ENCODE results near the gene LSP1.
"Not testable (repeated sequence)": the region's sequence is repeated elsewhere in the genome, so short reads cannot be mapped to it uniquely, and the experiment has no call there.

LSP1 gene

GRCh38 chr11:1866226-1866625 lies 13.3 kb downstream of the LSP1 start:
- no peak for DNase-seq

DNA sequence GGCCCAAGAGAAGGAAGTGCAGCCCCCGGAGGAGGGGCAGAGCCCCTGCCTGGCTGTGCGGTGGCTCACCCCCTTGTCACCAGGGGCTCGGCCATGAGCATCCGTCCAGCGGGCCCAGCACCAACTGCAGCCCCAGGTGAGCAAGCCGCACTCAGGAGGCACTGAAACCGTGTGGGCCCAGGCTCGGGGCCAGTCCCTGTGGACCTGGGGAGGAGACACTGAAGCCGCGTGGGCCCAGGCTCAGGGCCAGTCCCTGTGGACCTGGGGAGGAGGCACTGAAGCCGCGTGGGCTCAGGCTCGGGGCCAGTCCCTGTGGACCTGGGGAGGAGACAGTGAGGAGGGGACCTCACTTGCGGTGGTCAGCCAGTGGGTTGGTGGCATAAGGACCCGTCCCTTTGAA lies 13.9 kb downstream of the LSP1 start:
- DNase-seq = no peak

DNA sequence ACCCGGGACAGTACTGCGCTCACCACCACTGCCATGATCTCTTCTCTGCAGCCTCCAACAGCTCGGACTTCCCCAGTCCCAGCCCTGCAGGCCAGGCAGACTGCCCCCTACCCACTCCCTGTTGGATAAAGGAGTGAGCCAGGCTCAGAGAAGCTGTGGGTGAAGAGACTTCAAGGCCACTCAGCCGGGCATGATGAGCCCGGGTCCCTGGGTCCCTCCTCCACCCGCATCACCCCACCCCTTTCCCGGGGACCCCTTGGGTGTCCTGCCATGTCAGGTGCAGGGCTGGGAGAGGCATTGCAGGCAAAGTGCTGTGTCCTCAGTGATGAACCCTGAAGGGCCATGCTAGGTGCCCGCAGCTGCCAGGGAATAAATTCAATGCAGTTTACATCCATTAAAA lies 14.5 kb downstream of the LSP1 start:
- DNase-seq = no peak

DNA sequence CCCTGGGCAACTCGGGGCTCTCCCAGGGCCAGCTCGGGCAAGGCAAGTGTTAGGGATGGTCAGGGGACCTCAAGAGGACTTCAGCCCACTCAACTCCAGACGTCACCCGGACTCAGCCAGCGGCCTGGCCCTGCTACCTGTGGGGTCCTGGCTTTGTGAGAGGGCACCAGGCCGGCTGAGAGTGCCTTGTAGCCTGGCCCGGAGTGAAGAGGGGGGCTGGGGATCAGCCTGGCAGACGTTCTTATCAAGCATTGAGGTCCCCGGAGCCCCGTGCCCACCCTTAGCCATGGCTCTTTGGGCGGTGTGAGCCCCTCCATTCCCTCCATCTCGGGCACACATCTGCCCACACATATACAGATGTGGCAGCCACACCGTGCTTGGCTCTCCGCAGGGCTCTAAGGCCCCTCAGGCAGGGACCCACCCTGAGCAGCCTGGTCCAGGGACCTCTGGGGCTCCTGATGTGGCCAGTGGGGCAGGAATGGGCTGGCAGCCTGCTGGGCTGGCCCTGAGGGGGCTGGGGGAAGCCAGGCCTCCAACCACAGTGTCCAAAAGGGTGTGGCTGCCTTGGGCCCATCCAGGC lies 15.3 kb downstream of the LSP1 start:
- DNase-seq = no peak

DNA sequence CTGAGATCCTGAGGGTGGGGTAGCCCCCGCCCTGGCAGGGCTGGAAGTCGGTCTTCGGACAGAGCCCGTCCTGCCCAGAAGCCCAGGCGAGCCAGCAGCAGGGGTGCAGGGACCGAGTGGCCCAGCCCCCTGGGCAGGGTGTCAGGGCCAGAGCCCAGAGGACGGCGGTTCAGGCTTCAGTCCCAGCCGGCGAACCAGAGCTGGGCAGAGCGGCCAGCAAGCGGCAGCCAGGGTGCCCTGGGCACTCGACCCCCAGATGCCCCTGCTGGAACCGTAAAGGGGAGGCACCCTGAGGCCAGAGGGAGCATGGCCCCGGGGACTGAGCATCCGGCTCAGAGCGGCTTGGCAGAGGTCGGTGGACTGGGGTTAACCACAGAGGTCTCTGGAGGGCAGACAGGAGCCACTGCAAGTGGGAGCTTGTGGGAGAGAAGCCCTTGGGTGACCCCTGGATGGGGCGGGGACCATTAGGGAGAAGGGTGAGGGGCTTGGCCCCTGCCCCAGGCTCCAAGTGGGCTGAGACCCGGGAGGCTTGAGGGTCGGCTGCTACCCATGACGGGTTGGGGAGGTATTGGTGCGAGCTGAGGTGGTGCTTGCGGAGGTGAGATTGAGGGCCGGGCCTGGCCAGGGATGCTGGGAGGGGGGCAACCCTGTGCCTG lies 15.9 kb downstream of the LSP1 start:
- DNase-seq = no peak

- DNase-seq = no peak
These were observed 16.8 kb downstream of the LSP1 start for GRCh38 chr11:1869427-1870325.

DNA sequence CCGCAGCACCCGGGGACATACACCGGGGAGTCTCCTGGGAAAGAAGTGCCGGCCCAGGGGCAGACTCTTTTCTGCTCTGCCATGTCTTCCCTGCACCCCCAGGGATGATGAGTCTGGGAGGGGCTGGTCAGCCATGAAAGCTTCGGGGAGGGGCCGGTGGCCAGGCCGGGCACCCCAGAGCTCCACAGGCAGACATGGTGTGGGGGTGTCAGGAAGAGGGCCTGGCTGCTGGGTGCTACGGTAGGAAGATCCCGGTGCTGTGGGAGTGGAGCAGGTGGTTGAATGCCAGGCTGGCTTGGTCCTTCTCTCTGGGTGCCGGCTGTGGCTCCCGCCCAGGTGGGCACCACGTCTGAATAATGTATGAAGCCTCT lies 17.4 kb downstream of the LSP1 start:
- DNase-seq = no peak

DNA sequence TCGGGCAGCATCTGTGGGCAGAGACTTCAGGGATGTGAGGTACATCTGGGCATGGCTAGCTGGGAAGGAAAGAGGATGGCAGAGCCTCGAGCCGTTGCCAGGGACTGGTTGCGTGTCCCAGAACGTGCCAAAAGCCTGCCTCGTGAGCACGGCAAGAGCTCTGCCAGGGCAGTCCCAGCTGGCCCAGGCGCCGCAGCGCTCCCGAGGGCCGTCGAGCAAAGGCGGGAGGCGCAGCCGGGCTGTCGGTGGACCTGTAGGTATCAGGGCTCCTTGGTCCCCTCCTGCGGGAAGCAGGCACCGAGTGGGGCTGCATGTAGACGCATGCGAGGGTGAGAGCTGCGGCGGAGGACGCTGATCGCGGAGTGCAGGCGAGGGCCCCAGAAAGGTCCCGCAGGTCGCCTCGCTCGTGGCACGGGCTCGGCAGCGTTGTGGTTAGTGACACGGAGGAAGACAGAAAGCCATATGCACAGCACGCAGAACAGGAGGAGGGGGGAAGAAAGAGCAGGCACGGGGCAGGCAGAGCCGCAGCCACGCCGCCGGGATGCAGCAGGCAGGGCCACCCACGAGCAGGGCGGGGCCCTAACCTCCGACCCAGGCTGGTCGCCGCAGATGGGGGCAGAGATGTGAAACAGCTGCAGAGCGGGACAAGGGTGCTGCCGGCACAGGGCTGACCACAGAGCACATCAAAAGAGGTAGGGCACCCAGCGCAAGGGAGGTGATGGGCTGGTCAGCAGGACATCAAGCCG lies 18.0 kb downstream of the LSP1 start:
- DNase-seq = peak; percentile 18

DNA sequence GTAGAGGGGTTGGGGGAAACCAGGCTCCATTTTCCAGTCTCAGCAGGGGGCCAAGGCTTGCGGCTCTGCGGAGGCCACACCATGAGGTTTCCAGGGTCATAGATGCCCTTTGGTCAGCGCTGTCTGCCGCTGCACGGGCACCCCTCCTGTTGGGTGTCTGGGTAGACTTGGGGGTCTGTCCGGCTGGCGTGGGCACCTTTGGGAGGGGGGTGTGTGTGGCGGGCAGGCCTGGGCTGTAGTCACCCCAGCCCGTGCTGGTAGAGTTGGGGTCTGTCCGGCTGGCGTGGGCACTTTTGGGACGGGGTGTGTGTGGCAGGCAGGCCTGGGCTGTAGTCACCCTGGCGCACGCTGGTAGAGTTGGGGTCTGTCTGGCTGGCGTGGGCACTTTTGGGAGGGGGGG lies 18.6 kb downstream of the LSP1 start:
- no peak for DNase-seq

GRCh38 chr11:1872267-1872985 lies 19.5 kb downstream of the LSP1 start:
- DNase-seq = no peak

GRCh38 chr11:1873048-1873812 lies 20.3 kb downstream of the LSP1 start:
- DNase-seq = no peak

- not testable (repeated sequence) for DNase-seq
These were observed 20.9 kb downstream of the LSP1 start for GRCh38 chr11:1873813-1874150.

GRCh38 chr11:1874441-1875092 lies 21.7 kb downstream of the LSP1 start:
- not testable (repeated sequence) for DNase-seq

DNA sequence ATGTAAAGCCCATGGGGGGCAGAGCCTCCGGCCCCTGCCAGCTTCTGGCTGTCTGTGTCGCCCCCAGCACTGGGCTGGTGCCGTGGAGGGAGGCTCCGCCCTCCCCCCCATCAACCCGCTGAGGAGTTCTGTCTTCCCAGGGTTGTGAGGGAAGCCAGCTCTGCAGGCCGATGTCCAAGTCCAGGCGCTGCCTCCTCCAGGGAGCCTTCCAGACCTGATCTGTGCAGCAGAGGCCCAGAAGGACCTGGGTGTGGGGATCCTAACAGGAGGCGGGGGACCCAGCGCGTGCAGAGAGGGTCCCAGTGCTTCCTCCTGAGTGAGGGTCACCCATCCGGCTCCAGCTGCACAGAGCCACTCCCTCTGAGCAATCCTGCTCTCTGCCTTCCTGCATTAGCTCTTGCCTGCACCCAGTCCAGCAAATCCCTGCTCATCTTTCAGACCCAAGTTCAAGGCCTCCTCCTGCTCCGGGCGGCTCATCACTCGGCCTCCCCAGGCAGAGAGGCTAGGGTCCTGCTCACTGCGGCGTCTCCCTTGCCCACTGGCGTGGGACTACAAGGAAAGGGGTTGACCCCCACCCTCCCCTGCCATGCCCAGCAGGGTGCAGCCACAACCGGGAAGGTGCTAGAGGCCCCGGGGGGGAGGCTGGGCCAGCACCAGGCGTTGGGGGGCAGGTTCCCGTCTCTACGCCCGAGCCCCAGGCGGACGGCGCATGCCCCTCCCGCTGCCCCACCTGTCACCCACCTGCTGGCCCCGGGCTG lies 22.4 kb downstream of the LSP1 start:
- DNase-seq = no peak

- not testable (repeated sequence) for DNase-seq
These were observed 23.0 kb downstream of the LSP1 start for GRCh38 chr11:1875851-1876301.

- DNase-seq = no peak
These were observed 23.6 kb downstream of the LSP1 start for GRCh38 chr11:1876361-1877063.

- DNase-seq = no peak
These were observed 24.6 kb downstream of the LSP1 start for GRCh38 chr11:1877211-1878136.

DNA sequence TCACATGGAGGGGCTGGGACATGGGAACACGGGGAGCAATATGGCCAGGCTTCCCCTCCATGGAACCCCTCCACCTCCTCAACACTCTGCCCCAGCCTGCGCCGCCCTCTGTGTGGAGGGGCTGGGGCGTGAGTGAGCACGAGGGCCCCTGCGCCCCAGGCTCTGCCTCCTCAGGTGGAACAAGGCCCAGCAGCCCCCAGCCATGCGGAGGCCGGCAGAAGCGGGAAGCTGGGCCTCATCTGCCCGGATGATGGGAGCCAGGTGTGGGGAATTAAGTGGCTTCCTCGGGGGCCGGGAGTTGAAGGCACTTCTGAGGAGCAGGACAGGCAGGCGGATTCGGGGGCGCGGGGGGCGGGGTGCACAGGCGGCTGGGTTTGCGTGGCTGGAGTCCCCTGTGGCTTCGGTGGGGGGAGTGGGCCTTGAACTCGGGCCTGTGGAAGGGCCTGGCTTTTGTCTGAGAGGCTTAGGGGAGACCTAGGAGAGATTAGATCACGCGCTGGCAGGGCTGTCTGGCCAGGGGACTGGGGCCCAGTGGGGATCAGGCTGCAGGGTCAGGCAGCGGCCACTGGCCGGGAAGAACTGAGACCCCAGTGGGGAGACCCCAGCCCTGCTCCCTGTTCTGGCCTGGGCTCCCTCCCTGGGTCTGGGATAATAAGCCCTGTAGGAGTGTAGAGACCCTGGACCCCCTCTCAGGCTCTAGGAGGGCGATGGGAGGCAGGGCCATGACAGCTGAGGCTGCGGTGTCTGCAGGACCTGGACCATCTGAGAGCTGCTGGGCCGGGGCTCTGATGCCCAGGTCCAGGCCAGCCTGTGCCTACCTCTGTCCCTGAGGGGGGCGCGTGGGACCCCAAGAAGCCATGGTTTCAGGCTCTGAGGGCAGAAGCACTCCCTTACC lies 25.5 kb downstream of the LSP1 start:
- DNase-seq = no peak
